HepG2 (cell line): ENCODE measurements around the gene EPSTI1. TPM values are rescaled to one million over a fixed set of nuclear protein-coding genes. Genes with fewer than 3 reads are reported as not detected.

Experiments
- ATAC-seq: fragments of 200-7000 bp; cut with Tn5 transposase; 3 replicates; pipeline ENCODE4 v1.9.1; 2020; ENCODE audit warnings: mild to moderate bottlenecking, moderate library complexity
- BruUV-seq: library from RNA; stranded (reverse); fragments of 400-500 nt; replicated peaks from 2 replicates; lab custom pipeline; 2021; lab: Mats Ljungman, UMichigan
- CTCF ChIA-PET: fragments of 300-600 bp; formaldehyde crosslinking; extraction: SDS; loops from one replicate; lab custom pipeline; 2021; ENCODE audit warnings: low total read pairs, inconsistent platforms, low intra/inter-chr PET ratio; lab: Yijun Ruan, JAX
- POLR2A ChIA-PET: fragments of 350-600 bp; sonication (Branson Sonifier 250); formaldehyde crosslinking; loops from one replicate; lab custom pipeline; 2020; ENCODE audit warnings: antibody characterized with exemption, inconsistent platforms; lab: Yijun Ruan, JAX
- DNase-seq: peaks from one replicate; pipeline ENCODE4 v3.0.0-alpha.2; 2015; ENCODE audit warnings: low spot score
- FAIRE-seq: peaks from 3 replicates; lab custom pipeline; 2011; peaks lifted over from hg19 to GRCh38; lab: Jason Lieb, UNC
- H2AFZ ChIP-seq: one replicate; pipeline ENCODE4 v1.6.1; 2011; ENCODE audit warnings: low read length, inconsistent platforms
- H3K27ac ChIP-seq: fragments of 300-600 bp; 3 replicates; pipeline ENCODE4 v1.8.0; 2011; ENCODE audit warnings: mixed run types, mild to moderate bottlenecking, mixed read lengths, low read length, inconsistent platforms; ENCODE audit not compliant: insufficient read depth; ENCODE audit errors: extremely low read length
- H3K27me3 ChIP-seq, 2 experiments: fragments of 200-600 bp in 1 of 2; 2 replicates in 1 of 2; 3 replicates in 1 of 2; pipeline versions ENCODE4 v1.6.0 to v1.8.0; 2011; ENCODE audit warnings: low read length in 2 of 2, mild to moderate bottlenecking in 2 of 2, moderate library complexity in 2 of 2, inconsistent platforms in 1 of 2; ENCODE audit not compliant: insufficient read depth in 2 of 2, control insufficient read depth in 1 of 2
- H3K36me3 ChIP-seq, 2 experiments: fragments of 200-600 bp in 1 of 2; replicated peaks in 1 of 2; 2 replicates in 1 of 2; 3 replicates in 1 of 2; pipeline versions ENCODE4 v1.5.1 to v1.8.0; 2011; ENCODE audit warnings: low read length in 2 of 2, inconsistent platforms in 1 of 2; ENCODE audit not compliant: insufficient read depth in 2 of 2, control insufficient read depth in 1 of 2
- H3K4me1 ChIP-seq: 2 replicates; pipeline ENCODE4 v1.5.1; 2012; ENCODE audit warnings: low read length, inconsistent platforms; ENCODE audit not compliant: insufficient read depth
- H3K4me2 ChIP-seq: 2 replicates; pipeline ENCODE4 v1.6.0; 2011; ENCODE audit warnings: low read depth, low read length, inconsistent platforms
- H3K4me3 ChIP-seq, 3 experiments: fragments of 200-600 bp in 1 of 3; sonication (generic), shearing (Covaris generic) in 1 of 3; replicated peaks in 1 of 3; 2 replicates each; pipeline ENCODE4 v1.5.1; 2011 to 2016; ENCODE audit warnings: low read length in 3 of 3, inconsistent platforms in 2 of 3, low read depth in 2 of 3, mild to moderate bottlenecking in 2 of 3, control low read depth in 1 of 3, mixed read lengths in 1 of 3; ENCODE audit not compliant: insufficient read depth in 1 of 3
- H3K79me2 ChIP-seq: one replicate; pipeline ENCODE4 v1.6.1; 2011; ENCODE audit warnings: low read length, inconsistent platforms; ENCODE audit not compliant: insufficient read depth
- H3K9ac ChIP-seq: 2 replicates; pipeline ENCODE4 v1.6.0; 2011; ENCODE audit warnings: mild to moderate bottlenecking, low read depth, low read length, inconsistent platforms; ENCODE audit not compliant: insufficient read depth
- H3K9me3 ChIP-seq: 2 replicates; pipeline ENCODE4 v1.5.1; 2012; ENCODE audit warnings: mild to moderate bottlenecking, low read length
- H4K20me1 ChIP-seq: 2 replicates; pipeline ENCODE4 v1.6.0; 2011; ENCODE audit warnings: inconsistent platforms, mild to moderate bottlenecking, low read length, moderate library complexity; ENCODE audit not compliant: insufficient read depth
- CBFB ChIP-seq: sonication (generic); formaldehyde crosslinking; IDR thresholded peaks from 2 replicates; pipeline ENCODE4 v1.4.0; 2020; ENCODE audit warnings: missing genetic modification reagents
- KDM2A ChIP-seq: sonication (generic); formaldehyde crosslinking; IDR thresholded peaks from 2 replicates; pipeline ENCODE4 v1.4.0; 2020; ENCODE audit warnings: low read depth, missing genetic modification reagents, borderline replicate concordance
- KLF9 ChIP-seq: IDR thresholded peaks from 2 replicates; pipeline ENCODE4 v1.6.1; 2016; ENCODE audit warnings: low read depth
- RARG ChIP-seq: sonication (generic); formaldehyde crosslinking; IDR thresholded peaks from 2 replicates; pipeline ENCODE4 v1.4.0; 2020; ENCODE audit warnings: low read depth, mild to moderate bottlenecking, missing genetic modification reagents
- SRSF9 ChIP-seq: fragments of 200-400 bp; formaldehyde crosslinking; IDR thresholded peaks from 2 replicates; pipeline ENCODE4 v1.6.1; 2018; ENCODE audit warnings: borderline replicate concordance, mild to moderate bottlenecking, low read depth, low read length; ENCODE audit not compliant: insufficient read depth, poor library complexity, severe bottlenecking
- TSC22D2 ChIP-seq: sonication (generic); formaldehyde crosslinking; IDR thresholded peaks from 2 replicates; pipeline ENCODE4 v1.5.1; 2020; ENCODE audit warnings: missing genetic modification reagents, mild to moderate bottlenecking, borderline replicate concordance
- USF2 ChIP-seq, 2 experiments: sonication (generic) in 1 of 2; formaldehyde crosslinking in 1 of 2; IDR thresholded peaks; 2 replicates each; pipeline versions ENCODE4 v1.5.1 to v1.6.1; 2011 to 2020; ENCODE audit warnings: borderline replicate concordance in 1 of 2, low read depth in 1 of 2, low read length in 1 of 2, mild to moderate bottlenecking in 1 of 2, missing genetic modification reagents in 1 of 2, moderate library complexity in 1 of 2
- ZNF367 ChIP-seq: sonication (generic); formaldehyde crosslinking; IDR thresholded peaks from 2 replicates; pipeline ENCODE4 v1.4.0; 2020; ENCODE audit warnings: missing genetic modification reagents, borderline replicate concordance
- ZSCAN29 ChIP-seq: sonication (generic); formaldehyde crosslinking; conservative IDR thresholded peaks from 2 replicates; pipeline ENCODE4 v1.4.0; 2020; ENCODE audit warnings: mild to moderate bottlenecking, missing genetic modification reagents
- WGBS: methylation state at CpG from one replicate; pipeline ENCODE4 v1.1.6; 2017; ENCODE audit warnings: low lambda C conversion rate; 5-methylcytosine and 5-hydroxymethylcytosine counted together
- in situ Hi-C: cut with HindIII; loops from 2 replicates; pipeline ENCODE4 v1.10.0; 2017; ENCODE audit warnings: low pct_unique_long_range_greater_than_20kb; ENCODE audit not compliant: extremely low pct_ligation_motif_present
- intact Hi-C: fragments of 100-400 bp; cut with micrococcal nuclease; formaldehyde crosslinking; loops from one replicate; pipeline ENCODE4 v1.10.0; 2022; ENCODE audit not compliant: unreplicated experiment
- polyA plus RNA-seq, 8 experiments: library from polyadenylated mRNA; depleted of rRNA in 3 of 8; stranded (reverse) in 7 of 8; unstranded in 1 of 8; fragments of >200 nt; fragmentation: Illumina TruSeq in 4 of 8; extraction: Trizol in 4 of 8; gene quantifications; 2 replicates each; pipeline versions ENCODE4 v1.2.1 to v1.2.3, GENCODE V29; 2011 to 2016; ENCODE audit warnings: low read depth in 4 of 8, missing spikeins in 1 of 8, mixed read lengths in 1 of 8; ENCODE audit not compliant: insufficient read depth in 1 of 8
- total RNA-seq, 5 experiments: library from RNA; depleted of rRNA; stranded (reverse); fragments of >200 nt; fragmentation: Illumina TruSeq; extraction: Trizol; gene quantifications; 2 replicates each; pipeline ENCODE4 v1.2.3, GENCODE V29; 2016; ENCODE audit warnings: low read depth in 1 of 5
- TF ChIP-seq, protein P1 (sequence below): sonication (generic); formaldehyde crosslinking; IDR thresholded peaks from 2 replicates; pipeline ENCODE4 v1.8.0; 2022; ENCODE audit warnings: missing genetic modification reagents, low read depth, mild to moderate bottlenecking, borderline replicate concordance
- TF ChIP-seq, protein P2 (sequence below): sonication (generic); formaldehyde crosslinking; IDR thresholded peaks from 2 replicates; pipeline ENCODE4 v1.5.1; 2020; ENCODE audit warnings: mild to moderate bottlenecking, missing genetic modification reagents, moderate library complexity

EPSTI1 gene
- total and polyA plus RNA-seq, 2 of the 13 experiments (the other 11 are each of a cell fraction or from before 2014, with no cell fraction given), result 0.03 TPM; not detected in 1

DNA sequence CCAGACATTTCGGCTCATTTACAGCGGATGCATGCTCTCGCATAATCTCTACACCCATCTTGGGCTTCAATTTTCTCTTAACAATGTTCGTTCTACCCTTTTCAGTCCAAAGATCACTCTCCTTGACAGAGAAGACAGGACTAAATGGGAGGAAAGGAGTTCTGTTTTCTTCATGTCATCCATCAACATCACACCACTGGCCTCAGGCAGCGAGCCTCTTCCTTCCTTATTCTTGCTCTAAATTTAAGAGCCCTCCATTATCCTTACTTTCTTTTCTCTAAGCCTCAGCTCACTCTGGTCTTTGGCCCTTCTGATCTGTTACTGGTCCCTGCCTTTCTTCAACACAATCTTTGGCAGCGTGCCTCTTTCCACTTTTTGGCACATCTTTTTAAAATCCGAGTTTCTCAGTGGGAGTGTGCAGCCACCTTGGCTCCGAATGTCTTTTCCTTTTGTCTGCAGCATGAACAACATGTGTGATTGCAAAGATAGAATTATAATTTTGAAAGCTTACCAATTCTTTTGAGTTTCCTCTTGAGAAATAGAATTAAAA is 111.9 kb downstream of the EPSTI1 start:
- Histone ChIP-seq H3K9ac (no peak overlapping the region), H3K27ac (no peak overlapping the region), H2AFZ (no peak overlapping the region), H3K4me1 (no peaks in the 10 kb centered on the region), H3K79me2 (no peaks in the 10 kb centered on the region), H3K4me3 (no peak overlapping the region), H3K36me3 (no peaks in the 10 kb centered on the region), H4K20me1 (no peaks in the 10 kb centered on the region), H3K4me2 (no peak overlapping the region), H3K27me3 (no peaks in the 10 kb centered on the region; a peak in 1 of 5 replicates), H3K9me3 (no peaks in the 10 kb centered on the region)
- in situ Hi-C loops, result no loop called here
- BruUV-seq, result no TSS peak
- ChIA-PET POLR2A (no interaction called here), CTCF (no interaction called here)
- ATAC-seq (no peak), DNase-seq (no peak), FAIRE-seq (no peak)
- 39% methylated on average over 8 of the region's 8 CpGs for WGBS
- TF ChIP-seq KLF9 (CRISPR knock-in tag) (no peak), RARG (no peak), TSC22D2 (CRISPR knock-in tag) (no peak), USF2 (IDR thresholded peaks at IDR 0.05; ENCODE audit: low read depth, low read length) (no peak), USF2 (CRISPR knock-in tag; IDR thresholded peaks at IDR 0.05; ENCODE audit: borderline replicate concordance) (no peak), CBFB (CRISPR knock-in tag) (no peak), ZNF367 (CRISPR knock-in tag) (no peak), SRSF9 (no peak), ZSCAN29 (CRISPR knock-in tag) (no peak), KDM2A (no peak)
- TF ChIP-seq, protein P1, sequence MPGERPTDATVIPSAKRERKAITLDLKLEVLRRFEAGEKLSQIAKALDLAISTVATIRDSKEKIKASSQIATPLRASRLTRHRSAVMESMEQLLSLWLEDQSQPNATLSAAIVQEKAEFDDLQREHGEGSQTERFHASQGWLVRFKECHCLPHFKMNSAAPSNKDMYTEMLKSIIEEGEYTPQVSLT (CRISPR knock-in tag), result no peak
- TF ChIP-seq, protein P2, sequence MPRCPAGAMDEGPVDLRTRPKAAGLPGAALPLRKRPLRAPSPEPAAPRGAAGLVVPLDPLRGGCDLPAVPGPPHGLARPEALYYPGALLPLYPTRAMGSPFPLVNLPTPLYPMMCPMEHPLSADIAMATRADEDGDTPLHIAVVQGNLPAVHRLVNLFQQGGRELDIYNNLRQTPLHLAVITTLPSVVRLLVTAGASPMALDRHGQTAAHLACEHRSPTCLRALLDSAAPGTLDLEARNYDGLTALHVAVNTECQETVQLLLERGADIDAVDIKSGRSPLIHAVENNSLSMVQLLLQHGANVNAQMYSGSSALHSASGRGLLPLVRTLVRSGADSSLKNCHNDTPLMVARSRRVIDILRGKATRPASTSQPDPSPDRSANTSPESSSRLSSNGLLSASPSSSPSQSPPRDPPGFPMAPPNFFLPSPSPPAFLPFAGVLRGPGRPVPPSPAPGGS, result no peak
- intact Hi-C loops, result no loop called here
